NCI-H1436 treated with DMSO at 0.1 percent for 48 hours (cell line): ENCODE data around the gene GNG7.
"Not testable (repeated sequence)": the region's sequence is repeated elsewhere in the genome, so short reads cannot be mapped to it uniquely, and the experiment has no call there.

Experiments
- DNase-seq: peaks from one replicate; lab custom pipeline; 2025; lab: John Stamatoyannopoulos, UW

The GNG7 gene

GRCh38 chr19:2484178-2484937 is 218.1 kb downstream of the GNG7 start:
- no peak for DNase-seq

GRCh38 chr19:2483484-2484151 is 218.9 kb downstream of the GNG7 start:
- DNase-seq: no peak

- no peak for DNase-seq
These were observed 219.4 kb downstream of the GNG7 start for GRCh38 chr19:2483084-2483483.

- no peak for DNase-seq
These were observed 220.0 kb downstream of the GNG7 start for GRCh38 chr19:2482354-2483038.

GRCh38 chr19:2481466-2481865 is 221.0 kb downstream of the GNG7 start:
- DNase-seq: no peak

- no peak for DNase-seq
These were observed 222.8 kb downstream of the GNG7 start for GRCh38 chr19:2479556-2480194.

GRCh38 chr19:2478756-2479555 is 223.5 kb downstream of the GNG7 start:
- DNase-seq: no peak

- no peak for DNase-seq
These were observed 224.2 kb downstream of the GNG7 start for GRCh38 chr19:2478278-2478755.

- DNase-seq: no peak
These were observed 224.7 kb downstream of the GNG7 start for GRCh38 chr19:2477732-2478191.

GRCh38 chr19:2477141-2477710 is 225.3 kb downstream of the GNG7 start:
- no peak for DNase-seq

- DNase-seq: no peak
These were observed 225.9 kb downstream of the GNG7 start for GRCh38 chr19:2476451-2477140.

GRCh38 chr19:2475702-2476450 is 226.6 kb downstream of the GNG7 start, which contains the start of gene GADD45B:
GADD45B (plus strand) TSS chr19:2476127; CDS start chr19:2476359, 232 bp downstream.
- peak; percentile 72 for DNase-seq

GRCh38 chr19:2475018-2475701 is 227.3 kb downstream of the GNG7 start:
- DNase-seq: no peak

GRCh38 chr19:2474232-2475017 is 228.1 kb downstream of the GNG7 start:
- DNase-seq: no peak

GRCh38 chr19:2469915-2470200 is 232.6 kb downstream of the GNG7 start:
- DNase-seq: not testable (repeated sequence)

- DNase-seq: no peak
These were observed 233.2 kb downstream of the GNG7 start for GRCh38 chr19:2469102-2469914.

GRCh38 chr19:2468596-2468995 is 233.9 kb downstream of the GNG7 start:
- DNase-seq: no peak

- DNase-seq: no peak
These were observed 238.1 kb downstream of the GNG7 start for GRCh38 chr19:2464389-2464788.
